Measurements from ENCODE around the gene EEF1A2.

The EEF1A2 gene

GRCh38 chr20:63498960-63499337, at the start of gene EEF1A2:
Gene EEF1A2 (minus strand): TSS chr20:63499083. CDS start chr20:63497763, 1,320 bp downstream.
- DNase-seq (ENCODE audit: low read depth) = no peak

GRCh38 chr20:63548542-63548941, 49.7 kb upstream of the EEF1A2 start:
- DNase-seq (ENCODE audit: low read depth) = no peak

DNA sequence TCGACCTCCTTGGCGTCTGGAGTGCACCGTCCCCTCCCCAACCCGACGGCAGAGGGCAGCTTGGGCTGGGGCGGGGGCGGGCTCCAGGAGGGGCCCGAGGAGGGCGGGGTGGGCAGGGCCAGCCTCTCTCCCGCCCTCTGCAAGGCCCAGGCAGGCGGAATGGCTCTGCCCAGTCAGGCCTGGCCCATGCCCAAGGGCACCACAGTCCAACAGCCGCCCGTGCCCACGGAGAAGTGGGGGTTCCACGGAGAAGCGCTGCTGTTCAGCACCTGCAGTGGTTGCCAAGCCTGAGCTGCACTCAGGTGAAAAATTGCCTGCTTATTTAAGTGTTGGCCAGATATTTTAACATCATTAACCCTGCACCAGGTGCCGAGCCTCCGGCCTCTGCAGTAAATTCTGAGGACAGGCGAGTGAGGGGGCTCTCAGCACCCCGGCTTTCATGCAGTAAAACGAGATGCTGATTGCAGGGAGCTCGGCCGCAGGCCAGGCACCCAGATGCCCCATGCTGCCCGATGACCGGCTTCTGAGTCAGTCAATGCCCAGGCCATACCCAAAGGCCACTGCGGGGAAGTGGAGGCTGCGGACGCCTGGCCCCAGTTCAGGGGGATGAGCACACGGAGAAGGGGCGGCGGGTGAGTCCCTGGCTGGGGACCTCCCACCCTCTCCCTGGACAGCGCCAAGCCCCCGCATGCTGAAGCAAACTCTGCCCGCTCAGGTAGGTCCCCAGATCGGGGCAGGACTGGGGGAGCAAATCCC, 49.0 kb upstream of the EEF1A2 start, which contains the start of gene SRMS:
SRMS (minus strand) TSS at position 25 of the 756 bp plus-strand sequence. CDS start 286 bp downstream, outside the sequence.
- DNase-seq (ENCODE audit: low read depth) = no peak

DNA sequence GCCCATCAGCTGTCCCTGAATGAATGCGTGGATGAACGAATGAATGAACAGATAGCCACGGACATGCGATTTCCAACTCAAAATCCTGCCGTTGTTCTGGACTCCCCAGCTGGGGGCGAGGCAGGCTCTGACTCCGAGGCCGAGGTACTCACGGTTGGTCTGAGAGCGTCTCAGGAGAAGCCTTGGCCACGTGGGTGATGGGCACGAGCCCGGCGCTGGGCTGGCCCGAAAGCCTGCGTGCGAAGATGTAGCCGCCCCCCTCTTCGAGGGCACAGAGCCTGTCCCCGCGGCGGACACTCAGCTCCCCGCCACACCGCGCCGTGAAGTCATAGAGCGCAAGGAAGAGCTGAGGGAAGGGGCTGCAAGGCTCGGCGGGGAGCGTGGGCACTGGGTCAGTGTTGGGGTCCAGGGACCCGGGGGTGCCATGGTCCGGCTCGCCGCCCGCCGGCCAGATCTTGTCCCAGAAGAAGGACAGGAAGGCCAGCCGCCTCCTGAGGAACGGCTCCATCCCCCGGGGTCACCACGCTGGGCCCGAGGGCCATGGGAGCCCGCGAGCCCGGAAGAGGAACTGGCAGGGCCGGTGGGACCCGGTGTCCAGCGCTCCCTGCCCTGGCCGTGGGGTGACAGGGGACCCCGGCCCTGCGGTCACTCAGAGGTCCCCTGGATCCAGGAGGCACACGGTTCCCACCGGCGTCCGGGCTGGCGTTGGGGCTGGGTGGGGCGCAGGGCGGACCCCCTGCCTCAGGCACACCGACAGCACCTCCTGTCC, 48.3 kb upstream of the EEF1A2 start:
- no peak for DNase-seq (ENCODE audit: low read depth)

DNA sequence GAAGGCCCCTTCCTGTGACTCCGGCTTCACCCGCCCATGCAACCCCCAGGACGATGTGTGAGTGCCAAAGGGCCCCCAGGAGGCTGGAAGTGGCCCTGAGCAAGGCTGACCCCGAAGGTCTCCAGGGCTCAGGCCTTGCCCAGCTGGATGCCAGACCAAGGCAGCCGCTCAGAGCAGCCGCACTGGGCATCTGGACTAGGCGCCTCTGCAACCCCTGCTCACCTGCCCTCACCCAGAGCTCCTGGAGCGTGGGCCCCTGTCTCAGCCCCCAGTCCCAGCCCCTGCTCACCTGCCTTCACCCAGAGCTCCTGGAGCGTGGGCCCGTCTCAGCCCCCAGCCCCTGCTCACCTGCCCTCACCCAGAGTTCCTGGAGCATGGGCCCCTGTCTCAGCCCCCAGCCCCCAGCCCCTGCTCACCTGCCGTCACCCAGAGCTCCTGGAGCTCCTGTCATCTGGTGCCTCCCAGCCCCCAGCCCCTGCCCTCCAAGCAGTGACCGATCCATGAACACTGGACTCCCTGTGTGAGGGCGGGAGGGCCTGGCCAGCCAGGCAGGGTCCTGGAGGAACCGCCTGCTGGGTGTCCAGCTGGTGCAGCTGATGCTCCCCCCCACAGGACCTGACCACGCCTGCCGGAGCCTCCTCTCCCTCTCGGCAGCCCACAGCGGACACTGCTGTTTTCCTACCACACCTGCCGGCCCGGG, 47.5 kb upstream of the EEF1A2 start:
- no peak for DNase-seq (ENCODE audit: low read depth)

- no peak for DNase-seq (ENCODE audit: low read depth)
Observed at GRCh38 chr20:63545814-63546213, 46.9 kb upstream of the EEF1A2 start.

DNA sequence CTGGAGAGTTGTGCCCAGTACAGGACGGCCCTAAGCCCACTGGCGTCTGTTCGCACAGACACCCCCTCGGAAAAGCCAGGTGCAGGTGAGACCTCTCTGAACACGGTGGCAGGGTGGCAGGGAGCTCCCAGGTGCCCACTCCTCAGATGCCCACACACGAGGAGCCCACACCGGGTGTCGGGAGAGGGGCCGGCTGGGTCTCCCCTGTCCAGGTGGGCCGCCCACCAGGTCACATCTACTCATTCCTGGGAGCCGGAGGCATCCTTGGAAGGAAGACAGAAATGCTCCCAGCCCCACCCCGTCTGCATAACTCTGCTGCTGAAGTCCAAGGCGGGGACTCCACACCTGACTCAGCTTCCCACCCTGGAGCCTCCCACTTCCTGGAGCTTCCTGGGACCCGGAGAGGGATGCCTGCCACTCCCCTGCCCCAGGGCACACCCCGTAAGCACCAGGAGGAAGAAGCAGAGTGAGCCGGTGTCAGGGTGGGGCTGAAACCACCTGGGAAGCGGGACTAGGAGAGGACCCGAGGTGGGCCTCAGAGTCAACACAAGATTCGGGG, 46.2 kb upstream of the EEF1A2 start:
- no peak for DNase-seq (ENCODE audit: low read depth)

GRCh38 chr20:63544241-63544957, 45.5 kb upstream of the EEF1A2 start:
- no peak for DNase-seq (ENCODE audit: low read depth)

DNA sequence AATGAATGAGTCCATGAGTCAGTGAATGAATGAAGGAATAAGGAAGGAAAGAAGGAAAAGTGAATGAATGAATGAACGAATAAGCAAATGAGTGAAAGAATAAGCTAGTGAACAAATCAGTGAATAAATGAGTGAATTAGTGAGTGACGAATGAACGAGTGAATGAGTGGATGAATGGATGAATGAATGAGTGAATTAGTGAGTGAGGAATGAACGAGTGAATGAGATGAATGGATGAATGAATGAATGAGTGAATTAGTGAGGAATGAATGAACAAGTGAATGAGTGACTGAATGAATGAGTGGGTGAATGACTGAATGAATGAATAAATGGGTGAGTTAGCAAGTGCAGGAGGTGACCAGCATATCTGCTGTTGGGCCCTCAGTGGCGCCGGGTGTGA, 44.9 kb upstream of the EEF1A2 start:
- no peak for DNase-seq (ENCODE audit: low read depth)

DNA sequence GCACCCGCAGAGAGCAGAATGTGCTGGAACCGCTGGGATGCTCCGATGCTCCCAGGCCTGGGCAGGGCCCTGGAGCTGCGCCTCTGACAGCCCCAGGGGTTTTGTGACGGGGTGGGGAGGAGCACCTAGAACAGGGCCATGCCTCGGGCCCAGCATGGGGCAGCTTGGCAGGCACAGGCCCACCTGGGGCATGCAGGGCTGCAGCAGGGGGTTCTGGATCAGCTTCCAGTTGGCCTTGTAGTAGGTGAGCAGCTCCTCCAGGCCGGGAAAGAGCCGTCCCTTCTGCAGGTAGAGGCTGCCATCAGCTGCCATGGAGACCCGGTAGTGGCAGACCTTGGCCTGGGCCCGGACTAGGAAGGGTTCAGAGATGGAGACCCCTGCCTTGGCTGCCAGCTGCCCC, 44.2 kb upstream of the EEF1A2 start:
- no peak for DNase-seq (ENCODE audit: low read depth)

DNA sequence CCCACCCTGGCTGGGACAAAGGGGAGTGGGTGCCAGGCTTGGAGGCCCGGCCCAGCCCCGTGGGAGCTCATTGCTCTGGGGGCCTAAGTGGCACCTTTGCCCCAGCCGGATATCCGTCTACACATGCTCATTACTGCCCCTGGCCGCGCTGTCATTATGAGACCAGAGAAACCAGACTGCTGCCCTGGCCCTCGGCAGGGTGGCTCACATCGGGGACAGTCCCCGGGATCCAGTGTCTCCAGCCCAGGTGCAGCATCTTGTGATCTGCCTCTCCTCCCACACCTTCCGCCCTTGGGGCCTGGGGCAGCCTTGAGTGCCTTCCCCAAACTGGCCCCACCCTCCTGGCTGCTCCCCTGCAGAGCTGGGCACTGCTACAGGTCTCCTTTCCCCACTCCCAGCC, 43.8 kb upstream of the EEF1A2 start:
- no peak for DNase-seq (ENCODE audit: low read depth)

DNA sequence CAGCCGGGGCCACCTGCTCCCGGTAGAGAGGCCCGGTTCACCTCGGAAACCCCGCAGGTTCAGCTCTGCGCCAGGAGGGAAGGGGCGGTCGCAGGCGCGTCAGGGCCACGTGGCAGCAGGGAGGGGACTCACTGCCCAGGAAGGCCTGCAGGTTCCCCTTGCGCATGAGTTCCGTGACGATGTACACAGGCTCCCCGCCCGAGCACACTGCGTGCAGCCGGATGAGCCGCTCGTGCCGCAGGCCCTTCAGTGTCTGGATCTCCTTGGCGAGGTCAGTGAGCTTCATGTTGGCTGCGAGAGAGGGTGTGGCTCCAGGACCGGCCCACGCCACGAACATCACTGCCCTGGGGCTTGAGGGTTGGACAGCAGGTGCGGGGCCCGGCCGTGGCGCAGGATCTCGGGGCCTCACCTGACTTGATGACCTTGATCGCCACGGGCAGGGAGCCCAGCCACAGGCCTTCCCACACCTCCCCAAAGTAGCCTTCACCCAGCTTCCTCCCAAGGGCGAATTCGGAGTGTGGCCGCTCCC, 43.2 kb upstream of the EEF1A2 start:
- DNase-seq (ENCODE audit: low read depth) = no peak

DNA sequence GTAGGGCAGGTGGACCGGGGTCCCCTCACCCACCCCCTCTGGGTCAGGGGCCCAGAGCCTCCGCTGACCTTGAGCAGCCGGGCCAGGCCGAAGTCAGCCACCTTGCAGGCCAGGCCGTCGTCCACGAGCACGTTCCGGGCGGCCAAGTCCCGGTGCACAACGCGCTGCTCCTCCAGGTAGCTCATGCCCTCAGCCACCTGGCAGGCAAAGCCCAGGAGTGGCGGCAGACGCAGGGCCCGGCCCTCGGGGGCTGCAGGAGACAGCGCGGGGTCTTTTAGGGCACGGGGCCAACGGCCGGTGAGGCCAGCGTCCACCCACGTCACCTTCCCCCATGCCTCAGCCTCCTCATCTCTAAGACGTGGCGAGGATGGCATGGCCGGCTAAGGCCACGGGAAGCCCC, 42.5 kb upstream of the EEF1A2 start:
- DNase-seq (ENCODE audit: low read depth) = no peak

GRCh38 chr20:63540417-63541186, 41.7 kb upstream of the EEF1A2 start:
- peak; percentile 17 for DNase-seq (ENCODE audit: low read depth)

DNA sequence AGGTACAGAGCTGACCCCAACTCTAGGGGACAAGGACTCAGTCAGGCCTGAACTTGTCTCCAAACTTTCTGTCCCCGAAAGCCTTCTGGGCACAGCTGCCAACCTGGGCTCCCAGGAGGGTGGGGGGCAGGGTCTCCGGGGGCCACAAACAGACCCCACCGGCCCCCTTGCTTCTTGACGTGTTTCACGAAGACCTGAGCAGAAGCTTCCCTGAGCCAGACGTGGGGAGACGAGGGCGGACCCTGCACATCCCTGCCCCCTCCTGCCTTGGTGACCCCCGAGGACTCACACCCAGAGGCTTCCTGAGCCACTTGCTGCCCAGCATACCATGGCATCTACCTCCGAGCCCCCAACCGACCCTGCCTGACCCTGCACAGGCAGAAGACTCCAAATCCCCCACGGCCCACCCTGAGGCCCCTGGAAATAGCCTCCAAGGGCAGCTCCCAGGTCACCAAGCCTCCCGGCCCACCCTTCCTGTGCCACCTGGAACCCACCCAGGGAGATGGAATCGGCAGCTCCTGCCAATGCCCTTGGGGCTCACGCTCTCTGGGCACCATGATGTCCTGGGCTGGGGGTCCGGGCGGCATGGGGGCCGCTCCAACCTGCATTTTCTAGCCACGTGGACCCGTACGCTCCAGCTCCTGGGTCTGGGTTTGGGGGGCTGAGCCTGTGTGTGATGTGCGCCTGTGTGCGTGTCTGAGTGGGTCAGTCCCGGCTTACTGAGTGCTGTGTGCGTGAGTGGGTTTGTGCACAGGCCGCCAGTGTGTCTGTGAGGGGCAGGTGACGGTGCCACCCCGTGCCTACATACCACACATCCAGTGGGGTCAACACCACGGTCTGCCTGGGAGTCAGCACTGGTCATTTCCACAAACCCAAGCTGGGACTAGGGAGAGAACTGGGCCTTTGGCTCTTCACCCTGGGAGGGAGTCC, 40.8 kb upstream of the EEF1A2 start:
- no peak for DNase-seq (ENCODE audit: low read depth)

GRCh38 chr20:63539092-63539430, 40.2 kb upstream of the EEF1A2 start:
- DNase-seq (ENCODE audit: low read depth) = no peak

DNA sequence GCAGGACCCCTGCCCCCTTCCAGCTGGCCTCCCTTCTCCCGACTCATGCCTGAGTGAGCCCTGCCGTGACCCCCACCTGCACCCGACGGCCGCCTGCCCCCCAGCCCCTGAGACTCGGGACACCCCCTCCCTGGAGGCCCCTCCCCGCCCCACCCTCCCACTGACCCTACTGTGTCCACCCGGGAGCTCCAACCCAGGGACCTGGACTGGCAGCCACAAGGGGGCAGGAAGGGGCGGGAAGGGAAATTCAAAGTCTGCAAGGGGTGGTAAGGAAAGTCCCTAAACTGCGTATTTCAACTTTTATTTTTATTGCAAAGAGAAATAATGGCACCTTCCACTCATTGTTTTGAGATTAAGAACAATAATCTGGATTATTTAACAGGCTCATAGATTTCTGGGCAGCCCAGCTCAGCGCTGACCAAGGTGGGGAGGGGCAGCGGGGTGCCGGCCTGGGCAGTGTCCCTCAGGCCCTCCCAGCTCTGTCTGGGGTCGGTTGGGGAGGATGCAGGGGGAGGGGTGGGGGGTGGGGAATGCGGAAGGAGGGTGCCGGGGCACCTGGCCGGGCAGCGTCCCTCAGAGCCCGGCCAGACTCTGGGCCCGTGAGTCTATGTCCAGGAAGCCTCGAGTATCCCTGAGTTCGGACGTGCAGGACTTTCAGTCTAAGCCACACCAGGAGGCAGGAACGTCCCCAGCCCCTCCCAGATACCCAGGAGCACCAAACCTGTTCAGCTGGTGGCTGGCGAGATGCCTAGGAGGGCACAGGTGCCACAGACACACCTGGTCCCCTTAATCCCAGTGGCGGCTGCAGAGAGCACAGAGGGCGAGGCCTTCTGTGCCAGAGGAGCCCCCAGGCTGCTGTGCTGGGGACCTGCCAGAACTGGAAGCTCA, 39.6 kb upstream of the EEF1A2 start:
- no peak for DNase-seq (ENCODE audit: low read depth)

- peak; percentile 75 for DNase-seq (ENCODE audit: low read depth)
Observed at GRCh38 chr20:63537525-63538203, 38.8 kb upstream of the EEF1A2 start.
